GM19035 (cell line): ENCODE measurements around the gene ATXN10.

Experiments
- ATAC-seq: cut with Tn5 transposase; IDR thresholded peaks from one replicate; pipeline ENCODE4 v1.9.1; 2021; ENCODE audit not compliant: unreplicated experiment

Gene ATXN10

GRCh38 chr22:45876136-45877035 lies 204.8 kb downstream of the ATXN10 start:
- ATAC-seq = no peak

GRCh38 chr22:45877036-45877380 lies 205.4 kb downstream of the ATXN10 start:
- no peak for ATAC-seq

- no peak for ATAC-seq
Observed at GRCh38 chr22:45877651-45878050, 206.0 kb downstream of the ATXN10 start.

- no peak for ATAC-seq
Observed at GRCh38 chr22:45878051-45878781, 206.6 kb downstream of the ATXN10 start.

- ATAC-seq = no peak
Observed at GRCh38 chr22:45878901-45879551, 207.4 kb downstream of the ATXN10 start.

GRCh38 chr22:45879552-45879949 lies 207.9 kb downstream of the ATXN10 start:
- no peak for ATAC-seq

- no peak for ATAC-seq
Observed at GRCh38 chr22:45880091-45880715, 208.6 kb downstream of the ATXN10 start.

- ATAC-seq = no peak
Observed at GRCh38 chr22:45880716-45881523, 209.3 kb downstream of the ATXN10 start.

GRCh38 chr22:45881524-45881875 lies 209.9 kb downstream of the ATXN10 start:
- ATAC-seq = no peak

GRCh38 chr22:45882881-45883810 lies 211.5 kb downstream of the ATXN10 start:
- ATAC-seq = no peak

- ATAC-seq = no peak
Observed at GRCh38 chr22:45883811-45884170, 212.2 kb downstream of the ATXN10 start.

GRCh38 chr22:45884201-45885062 lies 212.8 kb downstream of the ATXN10 start:
- no peak for ATAC-seq

- no peak for ATAC-seq
Observed at GRCh38 chr22:45885171-45885840, 213.7 kb downstream of the ATXN10 start.

- ATAC-seq = no peak
Observed at GRCh38 chr22:45885941-45886395, 214.3 kb downstream of the ATXN10 start.

- ATAC-seq = no peak
Observed at GRCh38 chr22:45886540-45886939, 214.9 kb downstream of the ATXN10 start.

GRCh38 chr22:45887202-45888131 lies 215.8 kb downstream of the ATXN10 start:
- ATAC-seq = no peak
